AG09309 (cell line): ENCODE results near the gene ORC4.
"Not testable (repeated sequence)": the region's sequence is repeated elsewhere in the genome, so short reads cannot be mapped to it uniquely, and the experiment has no call there.

ENCODE experiments used
- DNase-seq: peaks from one replicate; pipeline ENCODE4 v3.0.0-alpha.2; 2010; ENCODE audit warnings: low read depth
- H3K4me3 ChIP-seq: 2 replicates; pipeline ENCODE4 v1.5.1; 2011; ENCODE audit warnings: mild to moderate bottlenecking, low read depth, low read length, moderate library complexity; ENCODE audit not compliant: control insufficient read depth
- CTCF ChIP-seq: IDR thresholded peaks from 2 replicates; pipeline ENCODE4 v1.5.1; 2011; ENCODE audit warnings: mild to moderate bottlenecking, low read depth, low read length, inconsistent platforms; ENCODE audit not compliant: insufficient read depth, control insufficient read depth; ENCODE audit errors: missing control alignments

Gene ORC4

DNA sequence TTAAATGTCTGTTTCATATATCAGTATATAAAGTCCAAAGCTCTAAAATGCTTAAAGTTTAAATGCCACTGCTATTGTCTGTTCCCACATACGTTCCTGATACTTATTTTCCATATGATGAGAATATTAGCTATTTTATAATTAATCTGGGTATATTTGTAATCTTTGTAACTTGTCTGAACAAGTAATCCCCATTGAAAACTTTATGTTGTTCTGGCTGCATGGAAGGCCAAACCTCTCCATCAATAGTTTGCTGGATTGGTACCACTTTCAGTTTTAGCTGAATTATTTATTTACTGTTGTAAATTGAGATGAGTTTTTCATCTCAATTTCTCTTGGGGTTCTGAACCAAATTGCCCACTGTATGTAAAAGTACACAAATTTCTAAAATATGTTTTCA is 1.8 kb upstream of the ORC4 start:
- no peak for TF ChIP-seq CTCF
- DNase-seq = no peak
- H3K4me3 ChIP-seq = peak overlapping the region; percentile 96

DNA sequence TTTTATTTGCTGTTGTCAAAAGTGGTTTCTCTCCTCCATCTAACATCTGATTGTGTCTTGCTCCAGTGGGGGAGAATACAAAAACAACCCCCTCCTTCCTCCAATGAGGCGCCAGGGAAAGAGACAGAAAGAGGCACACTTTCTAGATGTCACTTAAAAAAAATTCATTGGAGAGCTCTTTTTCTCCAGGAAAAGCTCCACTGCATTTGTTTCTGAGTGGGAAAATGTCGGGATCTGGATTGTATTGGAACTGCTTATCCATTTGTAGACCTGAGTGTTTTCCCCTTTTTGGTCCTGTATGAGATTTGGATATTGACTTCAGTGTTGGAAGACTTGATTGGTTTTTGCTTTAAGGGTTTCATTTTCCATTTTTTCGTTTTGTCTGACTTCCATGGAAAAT is 1.3 kb upstream of the ORC4 start:
- DNase-seq = no peak

GRCh38 chr2:148021059-148021861 is 723 bp upstream of the ORC4 start, which contains the start of gene MBD5:
Gene MBD5 (plus strand): TSS chr2:148021091.
- peak within 1 kb of the TSS; percentile 96 for H3K4me3 ChIP-seq
- TF ChIP-seq CTCF = no peak
- DNase-seq = peak; percentile 1

More for the DNA sequence above, 1.3 kb upstream of the ORC4 start:
- H3K4me3 ChIP-seq = peak overlapping the region; percentile 96
- TF ChIP-seq CTCF = no peak

GRCh38 chr2:148014616-148015015 is 5.9 kb downstream of the ORC4 start:
- no peak for DNase-seq
- TF ChIP-seq CTCF = no peak
- H3K4me3 ChIP-seq = no peak overlapping the region

- no peak overlapping the region for H3K4me3 ChIP-seq
- DNase-seq = no peak
- no peak for TF ChIP-seq CTCF
Observed at GRCh38 chr2:148013876-148014275, 6.7 kb downstream of the ORC4 start.

DNA sequence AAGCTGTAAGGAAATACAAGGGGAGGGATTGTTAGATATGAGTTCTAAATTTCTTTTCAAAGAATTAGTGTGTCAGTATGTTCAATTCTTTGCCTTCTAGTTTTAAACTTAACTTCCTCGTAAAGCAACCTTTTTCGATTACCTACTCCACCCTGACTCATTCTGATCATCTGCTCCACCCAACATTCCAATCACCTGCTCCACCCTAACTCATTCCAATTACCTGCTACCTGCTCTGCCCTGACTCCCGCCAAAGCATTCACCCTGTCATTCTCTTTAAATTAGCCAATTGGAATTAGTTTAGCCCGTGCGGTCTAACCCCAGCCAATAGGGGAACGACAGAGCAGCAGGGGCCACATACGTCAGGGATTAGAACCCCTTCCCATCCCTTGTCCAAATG is 12.1 kb downstream of the ORC4 start:
- not testable (repeated sequence) for H3K4me3 ChIP-seq, DNase-seq

GRCh38 chr2:148007219-148007900 is 13.2 kb downstream of the ORC4 start:
- no peak for TF ChIP-seq CTCF
- no peak for DNase-seq
- H3K4me3 ChIP-seq = no peak overlapping the region
